Keratinocyte (primary cell): Measurements from ENCODE around the gene BANP. TPM values are rescaled to one million over a fixed set of nuclear protein-coding genes. Genes with fewer than 3 reads are reported as not detected.

ENCODE experiments used
- DNase-seq: peaks from one replicate; pipeline ENCODE4 v3.0.0-alpha.2; 2011; ENCODE audit warnings: low read depth, missing footprints, low spot score
- FAIRE-seq: peaks from 2 replicates; lab custom pipeline; 2011; peaks lifted over from hg19 to GRCh38; lab: Jason Lieb, UNC
- H2AFZ ChIP-seq: 2 replicates; pipeline ENCODE4 v1.6.0; 2012; ENCODE audit warnings: low read length, control low read depth, inconsistent platforms; ENCODE audit not compliant: control insufficient read depth
- H3K27ac ChIP-seq: 2 replicates; pipeline ENCODE4 v1.5.1; 2011; ENCODE audit warnings: low read length; ENCODE audit not compliant: control insufficient read depth, insufficient read depth
- H3K27me3 ChIP-seq: 3 replicates; pipeline ENCODE4 v1.6.0; 2011; ENCODE audit warnings: low read length; ENCODE audit not compliant: control insufficient read depth, insufficient read depth; ENCODE audit errors: extremely low read depth
- H3K36me3 ChIP-seq, 2 experiments: 2 replicates in 1 of 2; 3 replicates in 1 of 2; pipeline ENCODE4 v1.5.1; 2011; ENCODE audit warnings: low read length in 2 of 2, mild to moderate bottlenecking in 1 of 2; ENCODE audit not compliant: control insufficient read depth in 2 of 2, insufficient read depth in 2 of 2; ENCODE audit errors: extremely low read depth in 1 of 2
- H3K4me1 ChIP-seq: 3 replicates; pipeline ENCODE4 v1.5.1; 2011; ENCODE audit warnings: low read length; ENCODE audit not compliant: control insufficient read depth, insufficient read depth; ENCODE audit errors: extremely low read depth
- H3K4me2 ChIP-seq: 3 replicates; pipeline ENCODE4 v1.6.0; 2011; ENCODE audit warnings: low read depth, low read length; ENCODE audit not compliant: control insufficient read depth, insufficient read depth; ENCODE audit errors: extremely low read depth
- H3K4me3 ChIP-seq, 3 experiments: fragments of 200-600 bp in 1 of 3; sonication (generic) in 1 of 3; 2 replicates in 2 of 3; 3 replicates in 1 of 3; pipeline ENCODE4 v1.5.1; 2011 to 2016; ENCODE audit warnings: low read length in 3 of 3, mild to moderate bottlenecking in 3 of 3, control low read depth in 2 of 3, inconsistent platforms in 1 of 3, low read depth in 1 of 3, mixed read lengths in 1 of 3, mixed run types in 1 of 3, moderate library complexity in 1 of 3; ENCODE audit not compliant: control insufficient read depth in 2 of 3, insufficient read depth in 2 of 3; ENCODE audit errors: extremely low read depth in 1 of 3
- H3K79me2 ChIP-seq: 2 replicates; pipeline ENCODE4 v1.6.0; 2012; ENCODE audit warnings: low read length; ENCODE audit not compliant: control insufficient read depth, insufficient read depth
- H3K9ac ChIP-seq: 3 replicates; pipeline ENCODE4 v1.6.0; 2011; ENCODE audit warnings: low read length; ENCODE audit not compliant: control insufficient read depth, insufficient read depth; ENCODE audit errors: extremely low read depth
- H3K9me1 ChIP-seq: 3 replicates; pipeline ENCODE4 v1.6.0; 2011; ENCODE audit warnings: low read length; ENCODE audit not compliant: control insufficient read depth, insufficient read depth; ENCODE audit errors: extremely low read depth
- H3K9me3 ChIP-seq: 2 replicates; pipeline ENCODE4 v1.5.1; 2012; ENCODE audit warnings: low read depth, low read length; ENCODE audit not compliant: control insufficient read depth
- H4K20me1 ChIP-seq: 3 replicates; pipeline ENCODE4 v1.6.0; 2011; ENCODE audit warnings: low read length; ENCODE audit not compliant: control insufficient read depth, insufficient read depth; ENCODE audit errors: extremely low read depth
- EZH2 ChIP-seq: IDR thresholded peaks from one replicate; pipeline ENCODE4 v1.6.1; 2012; ENCODE audit warnings: inconsistent platforms, mild to moderate bottlenecking, low read length, moderate library complexity
- dilution Hi-C: fragments of 300-500 bp; cut with MboI; formaldehyde crosslinking; loops from one replicate; pipeline ENCODE4 v1.7.0; 2020; ENCODE audit warnings: low sequenced_read_pairs; ENCODE audit not compliant: extremely low pct_ligation_motif_present
- polyA plus RNA-seq, 5 experiments: library from polyadenylated mRNA; depleted of rRNA in 3 of 5; stranded (reverse) in 3 of 5; stranded (forward) in 1 of 5; unstranded in 1 of 5; fragments of >200 nt; gene quantifications; 1 replicate in 1 of 5; 2 replicates in 3 of 5; 3 replicates in 1 of 5; pipeline versions ENCODE4 v1.2.1 to v1.2.3, GENCODE V29; 2011 to 2012; ENCODE audit warnings: missing spikeins in 2 of 5, low read depth in 1 of 5, low replicate concordance in 1 of 5
- TF ChIP-seq, protein P1 (sequence below), 3 experiments: IDR thresholded peaks in 1 of 3; conservative IDR thresholded peaks in 1 of 3; optimal IDR thresholded peaks in 1 of 3; 2 replicates in 2 of 3; 3 replicates in 1 of 3; pipeline versions ENCODE3 to v1.5.1; 2011; ENCODE audit warnings: low read length in 3 of 3, mild to moderate bottlenecking in 3 of 3, moderate library complexity in 2 of 3, control low read depth in 1 of 3, inconsistent platforms in 1 of 3; ENCODE audit not compliant: insufficient read depth in 2 of 3; ENCODE audit errors: extremely low read depth in 1 of 3

Gene BANP
- polyA plus RNA-seq, 1 donor (not counting 4 experiments of a cell fraction or from before 2014, with no cell fraction given), result 10.8 TPM

DNA sequence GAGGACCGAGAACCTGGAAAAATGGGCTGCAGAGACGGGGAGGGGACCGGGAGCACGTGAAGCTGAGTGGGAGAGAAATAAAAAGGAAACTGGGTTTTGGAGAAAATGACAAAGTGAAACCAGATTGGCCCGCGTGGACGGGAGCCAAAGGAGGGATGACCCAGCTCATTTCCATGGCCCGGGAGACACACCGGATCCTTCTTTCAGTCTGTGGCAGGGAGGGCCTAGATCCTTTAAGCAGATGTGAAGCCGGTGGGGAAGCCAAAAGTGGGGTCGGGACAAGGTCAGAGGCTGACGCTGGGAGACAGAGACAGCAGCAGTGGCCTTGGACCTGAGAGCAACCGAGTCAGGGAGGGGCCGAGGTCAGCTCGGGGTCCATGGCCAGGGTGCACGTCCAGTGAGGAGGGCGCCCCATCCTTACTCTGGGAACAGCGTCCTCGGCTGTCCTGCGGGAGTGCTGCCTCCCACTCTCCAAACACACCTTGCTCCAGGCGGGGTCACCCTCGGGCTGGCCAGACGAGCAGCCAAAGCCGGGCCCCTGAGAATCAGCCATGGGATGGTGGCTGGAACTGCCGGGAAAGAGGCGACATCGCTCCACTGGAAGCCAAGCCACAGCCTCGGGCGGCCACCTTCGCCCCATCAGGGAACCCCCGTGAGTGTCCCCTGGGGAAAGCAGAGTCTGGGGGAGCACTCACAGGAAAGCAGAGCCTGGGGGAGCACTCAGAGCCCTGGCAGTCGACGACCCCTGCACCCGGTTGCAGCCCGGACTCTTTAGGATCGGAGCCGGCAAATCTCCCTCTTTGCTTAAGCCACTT, 32.2 kb upstream of the BANP start:
- H3K4me1 ChIP-seq, result peaks cover 5% of the 10 kb centered on the region
- dilution Hi-C loops, result no loop called here
- no peaks in the 10 kb centered on the region for H4K20me1 ChIP-seq
- FAIRE-seq, result no peak
- no peak overlapping the region for H3K4me3 ChIP-seq
- H3K9me1 ChIP-seq, result no peaks in the 10 kb centered on the region
- DNase-seq, result no peak
- no peaks in the 10 kb centered on the region for H3K79me2 ChIP-seq
- no peaks in the 10 kb centered on the region for H3K9me3 ChIP-seq
- H3K27ac ChIP-seq, result no peak overlapping the region
- H3K36me3 ChIP-seq, result no peaks in the 10 kb centered on the region
- H3K27me3 ChIP-seq, result peaks cover 9% of the 10 kb centered on the region
- H2AFZ ChIP-seq, result peak overlapping the region; percentile 67
- H3K9ac ChIP-seq, result peak overlapping the region; percentile 37
- TF ChIP-seq EZH2, result no peak
- TF ChIP-seq, protein P1, sequence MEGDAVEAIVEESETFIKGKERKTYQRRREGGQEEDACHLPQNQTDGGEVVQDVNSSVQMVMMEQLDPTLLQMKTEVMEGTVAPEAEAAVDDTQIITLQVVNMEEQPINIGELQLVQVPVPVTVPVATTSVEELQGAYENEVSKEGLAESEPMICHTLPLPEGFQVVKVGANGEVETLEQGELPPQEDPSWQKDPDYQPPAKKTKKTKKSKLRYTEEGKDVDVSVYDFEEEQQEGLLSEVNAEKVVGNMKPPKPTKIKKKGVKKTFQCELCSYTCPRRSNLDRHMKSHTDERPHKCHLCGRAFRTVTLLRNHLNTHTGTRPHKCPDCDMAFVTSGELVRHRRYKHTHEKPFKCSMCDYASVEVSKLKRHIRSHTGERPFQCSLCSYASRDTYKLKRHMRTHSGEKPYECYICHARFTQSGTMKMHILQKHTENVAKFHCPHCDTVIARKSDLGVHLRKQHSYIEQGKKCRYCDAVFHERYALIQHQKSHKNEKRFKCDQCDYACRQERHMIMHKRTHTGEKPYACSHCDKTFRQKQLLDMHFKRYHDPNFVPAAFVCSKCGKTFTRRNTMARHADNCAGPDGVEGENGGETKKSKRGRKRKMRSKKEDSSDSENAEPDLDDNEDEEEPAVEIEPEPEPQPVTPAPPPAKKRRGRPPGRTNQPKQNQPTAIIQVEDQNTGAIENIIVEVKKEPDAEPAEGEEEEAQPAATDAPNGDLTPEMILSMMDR (optimal IDR thresholded peaks at IDR 0.05 in 1 of 3, IDR thresholded peaks at IDR 0.05 in 1 of 3, conservative IDR thresholded peaks at IDR 0.05 in 1 of 3; ENCODE audit: extremely low read depth in 1 of 3, insufficient read depth in 2 of 3, low read length in 3 of 3), result no peak
- peak overlapping the region; percentile 67 for H3K4me2 ChIP-seq

DNA sequence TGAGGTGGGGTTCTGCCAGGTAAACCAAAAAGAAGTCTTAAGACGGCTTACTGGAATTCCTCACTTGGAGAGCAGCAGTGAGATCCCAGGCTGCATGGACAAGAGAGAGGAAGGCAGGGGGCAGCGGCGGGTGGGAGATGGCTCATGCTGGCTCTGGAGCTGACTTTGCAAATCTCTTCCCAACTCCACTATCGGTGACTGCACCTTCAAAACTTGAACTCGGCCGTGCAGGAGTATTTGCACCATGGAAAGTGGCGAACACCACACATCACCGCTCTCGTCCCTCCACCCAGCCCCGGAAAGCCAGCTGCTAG, 31.6 kb upstream of the BANP start:
- H3K4me2 ChIP-seq, result no peak overlapping the region
- H3K9me1 ChIP-seq, result no peaks in the 10 kb centered on the region
- H3K4me3 ChIP-seq, result no peak overlapping the region
- no peak overlapping the region for H3K9ac ChIP-seq
- DNase-seq (no peak), FAIRE-seq (no peak)
- H3K27me3 ChIP-seq, result peaks cover 9% of the 10 kb centered on the region
- no peak overlapping the region for H3K27ac ChIP-seq
- H3K79me2 ChIP-seq, result no peaks in the 10 kb centered on the region
- peaks cover 11% of the 10 kb centered on the region for H3K4me1 ChIP-seq
- H4K20me1 ChIP-seq, result no peaks in the 10 kb centered on the region
- no peaks in the 10 kb centered on the region for H3K9me3 ChIP-seq
- no peak overlapping the region for H2AFZ ChIP-seq
- dilution Hi-C loops, result no loop called here
- TF ChIP-seq, protein P1 (optimal IDR thresholded peaks at IDR 0.05 in 1 of 3, IDR thresholded peaks at IDR 0.05 in 1 of 3, conservative IDR thresholded peaks at IDR 0.05 in 1 of 3; ENCODE audit: extremely low read depth in 1 of 3, insufficient read depth in 2 of 3, low read length in 3 of 3), result no peak
- no peak for TF ChIP-seq EZH2
- H3K36me3 ChIP-seq, result no peaks in the 10 kb centered on the region
